ENCODE data around the gene CBX5.
"Not testable (repeated sequence)": the region's sequence is repeated elsewhere in the genome, so short reads cannot be mapped to it uniquely, and the experiment has no call there.

The CBX5 gene

DNA sequence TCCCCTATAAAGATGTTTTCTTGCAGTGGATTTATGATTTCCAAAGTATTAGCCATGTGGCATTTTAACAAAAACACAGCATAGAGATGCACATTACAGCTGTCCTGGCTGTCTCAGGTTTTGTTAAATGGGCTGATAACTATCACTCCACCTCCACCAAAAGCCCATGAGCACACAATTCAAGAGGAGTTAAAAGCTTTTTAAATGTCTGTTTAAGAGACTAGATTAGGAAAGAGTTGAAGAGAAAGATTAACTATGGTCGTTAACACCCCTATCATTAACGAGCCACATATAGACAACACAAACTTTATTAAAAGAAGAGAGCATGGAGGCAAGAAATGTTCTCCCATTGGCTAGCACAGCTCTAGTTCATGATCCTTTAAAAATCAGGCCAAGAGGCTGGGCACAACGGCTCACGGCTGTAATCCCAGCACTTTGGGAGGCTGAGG is 14.5 kb downstream of the CBX5 start:
- no peak for DNase-seq (ENCODE audit: low read depth)

DNA sequence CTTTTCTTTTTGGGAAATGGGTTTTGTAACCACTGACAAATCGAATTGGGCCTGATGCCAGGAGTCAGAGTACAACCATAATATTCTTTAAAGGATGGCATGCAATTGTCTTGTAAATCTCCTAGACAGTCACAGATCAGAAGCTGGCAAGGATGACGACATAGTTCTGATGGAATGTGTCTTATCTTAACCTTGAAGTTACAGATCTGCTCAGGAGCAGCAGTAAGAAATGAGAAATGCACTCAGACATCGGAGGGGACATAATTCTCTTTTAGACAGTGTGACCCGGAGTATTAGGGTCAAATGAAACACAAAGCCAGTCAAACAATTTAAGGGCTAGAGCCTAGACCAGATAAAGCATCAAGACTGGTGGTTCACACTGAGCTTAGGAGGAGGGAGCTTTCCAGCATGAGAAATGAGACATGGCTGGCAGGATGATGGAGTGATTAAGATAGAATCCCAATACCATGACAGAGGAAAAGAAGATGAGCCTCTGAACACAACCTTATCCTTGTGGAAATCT is 17.5 kb downstream of the CBX5 start:
- DNase-seq (ENCODE audit: low read depth) = no peak

DNA sequence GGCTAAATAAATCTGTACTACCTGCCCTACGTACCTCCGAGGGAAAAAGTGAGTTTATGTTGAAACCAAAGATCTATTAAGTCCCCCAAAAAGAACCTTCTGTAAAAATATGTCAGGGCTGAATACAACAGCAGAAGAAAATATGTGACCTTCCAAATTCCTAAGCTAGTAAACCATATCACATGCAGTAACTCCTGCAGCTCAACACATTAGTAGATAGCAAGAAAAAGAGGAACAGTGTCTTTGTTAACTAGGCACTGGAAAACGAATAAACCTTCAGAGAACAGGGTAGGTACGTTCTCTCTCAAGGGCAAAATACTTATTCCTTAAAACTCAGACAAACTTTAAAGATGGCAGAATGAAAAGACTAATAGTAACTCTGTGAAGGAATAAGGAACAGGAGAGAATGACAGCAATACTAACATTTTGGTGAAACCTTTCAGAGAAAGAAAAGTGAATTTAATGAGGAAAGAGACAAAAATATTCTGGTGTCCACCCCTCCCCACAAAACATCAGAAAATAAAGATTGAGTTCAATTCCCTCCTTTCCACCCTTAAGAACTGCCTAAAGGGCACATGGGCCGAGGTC is 18.0 kb downstream of the CBX5 start:
- DNase-seq (ENCODE audit: low read depth) = no peak

DNA sequence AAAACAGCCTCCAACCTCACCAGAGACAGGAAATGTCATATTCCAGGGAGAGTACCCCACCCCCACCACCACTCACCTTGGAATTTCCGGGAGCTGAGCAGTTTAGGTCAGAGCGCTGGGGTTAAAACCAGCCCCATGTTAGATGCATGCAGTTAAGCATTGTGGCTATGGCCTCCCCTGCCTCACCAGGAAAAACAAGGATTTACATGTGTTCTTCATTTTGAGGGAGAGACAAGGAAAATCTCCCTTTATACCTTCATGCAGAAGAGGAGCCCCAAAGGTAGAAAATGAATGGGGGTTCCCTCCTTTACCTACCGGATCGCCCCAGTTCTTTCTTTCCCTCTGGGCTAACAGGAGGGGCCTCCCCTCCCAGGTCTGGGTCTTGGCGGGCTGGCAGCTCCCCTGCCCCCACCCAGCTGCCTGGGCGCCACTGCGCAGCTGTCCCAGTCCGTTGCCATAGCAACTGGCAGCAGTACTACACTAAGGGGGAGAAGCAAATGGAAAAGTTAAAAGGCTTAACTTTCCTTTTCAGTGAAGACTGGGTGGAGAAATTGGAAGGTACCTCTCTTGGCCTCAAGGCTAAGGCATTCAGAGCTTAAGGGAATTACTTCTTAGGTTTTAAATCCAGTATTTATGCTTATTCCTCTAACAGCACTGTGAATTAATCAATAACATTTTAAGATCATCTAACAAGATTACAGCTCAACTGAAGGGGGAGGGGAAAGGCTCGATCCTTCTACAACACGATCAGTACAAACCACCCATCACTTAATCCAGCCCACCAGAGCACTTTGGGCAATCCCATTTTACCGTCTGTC is 20.5 kb downstream of the CBX5 start:
- no peak for DNase-seq (ENCODE audit: low read depth)

DNA sequence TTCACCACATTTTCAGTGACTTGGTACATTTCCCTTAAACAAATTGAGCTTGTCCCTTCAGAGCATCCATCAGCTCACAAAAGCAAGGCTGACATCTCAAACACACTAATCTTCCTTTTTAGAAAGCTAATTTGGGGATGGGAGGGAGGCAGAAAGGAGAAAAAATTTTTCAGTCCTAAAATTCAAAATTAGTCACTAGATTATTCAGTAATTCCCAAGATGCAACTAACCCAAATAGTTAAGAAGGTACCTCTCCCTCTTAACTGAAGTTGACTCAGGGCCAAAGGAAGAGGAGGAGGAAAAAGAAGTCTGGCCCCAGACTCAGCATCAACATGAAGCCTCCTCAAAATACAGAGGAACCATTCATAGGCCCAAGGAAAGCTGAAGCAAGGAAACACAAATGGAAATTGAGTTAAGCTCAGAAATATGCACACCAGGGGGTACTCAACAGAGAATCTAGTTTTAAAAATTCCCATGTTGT is 21.7 kb downstream of the CBX5 start:
- DNase-seq (ENCODE audit: low read depth) = no peak

DNA sequence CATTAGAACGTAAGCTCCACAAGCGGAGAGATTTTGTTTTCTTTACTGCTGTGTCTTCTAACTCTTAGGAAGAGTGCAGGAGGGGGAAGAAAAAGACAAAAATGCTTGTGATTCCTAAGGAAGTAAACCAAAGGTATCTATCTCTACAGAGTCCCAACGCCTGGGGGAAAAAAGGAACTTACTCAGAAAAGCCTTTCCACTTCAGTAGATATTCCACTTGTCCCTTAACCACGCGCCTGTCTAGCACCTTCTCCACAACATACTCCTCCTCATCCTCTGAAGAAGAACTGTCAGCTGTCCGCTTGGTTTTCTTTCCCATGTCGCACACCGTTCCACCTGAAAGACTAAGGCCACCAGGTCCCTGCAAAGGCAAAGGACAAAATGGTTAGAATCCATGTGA is 22.6 kb downstream of the CBX5 start:
- no peak for DNase-seq (ENCODE audit: low read depth)

DNA sequence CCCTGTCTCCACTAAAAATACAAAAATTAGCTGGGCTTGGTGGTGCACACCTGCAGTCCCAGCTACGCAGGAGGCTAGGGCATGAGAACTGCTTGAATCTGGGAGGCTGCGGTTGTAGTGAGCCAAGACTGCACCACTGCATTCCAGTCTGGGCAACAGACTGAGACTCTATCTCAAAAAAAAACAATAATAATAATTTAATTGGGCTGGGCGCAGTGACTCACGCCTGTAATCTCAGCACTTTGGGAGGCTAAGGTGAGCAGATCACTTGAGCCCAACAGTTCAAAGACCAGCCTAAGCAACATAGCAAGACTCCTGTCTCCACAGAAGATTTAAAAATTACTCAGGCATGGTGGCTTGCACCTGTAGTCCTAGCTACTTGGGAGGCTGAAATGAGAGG is 26.7 kb downstream of the CBX5 start:
- DNase-seq (ENCODE audit: low read depth) = no peak

DNA sequence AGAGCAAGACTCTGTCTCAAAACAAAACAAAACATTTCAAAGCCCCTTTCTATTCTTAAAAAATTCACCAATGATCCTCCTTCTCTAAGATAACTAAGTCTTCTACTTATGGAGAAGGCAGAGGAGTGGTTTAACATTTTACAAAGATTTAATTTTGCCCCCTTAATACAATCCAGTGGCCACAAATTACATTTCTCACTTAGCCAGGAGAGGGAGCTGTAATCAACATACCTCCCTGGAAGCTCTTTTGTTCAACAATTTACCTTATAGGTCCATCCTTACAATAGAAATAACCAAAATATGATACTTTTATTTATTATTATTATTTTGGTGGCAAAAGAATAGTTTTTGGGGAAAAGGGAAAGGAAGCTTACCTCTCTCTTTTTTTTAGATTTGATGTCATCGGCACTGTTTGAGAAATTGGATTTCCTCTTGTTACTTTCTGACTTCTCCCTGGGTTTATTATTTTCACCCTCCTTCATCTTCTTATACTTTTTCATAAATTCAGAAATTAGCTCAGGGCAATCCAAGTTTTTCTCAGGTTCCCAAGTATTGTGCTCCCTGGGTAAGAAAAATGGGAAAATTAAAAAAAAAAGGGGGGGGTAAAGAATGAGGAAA is 28.1 kb downstream of the CBX5 start:
- no peak for DNase-seq (ENCODE audit: low read depth)

DNA sequence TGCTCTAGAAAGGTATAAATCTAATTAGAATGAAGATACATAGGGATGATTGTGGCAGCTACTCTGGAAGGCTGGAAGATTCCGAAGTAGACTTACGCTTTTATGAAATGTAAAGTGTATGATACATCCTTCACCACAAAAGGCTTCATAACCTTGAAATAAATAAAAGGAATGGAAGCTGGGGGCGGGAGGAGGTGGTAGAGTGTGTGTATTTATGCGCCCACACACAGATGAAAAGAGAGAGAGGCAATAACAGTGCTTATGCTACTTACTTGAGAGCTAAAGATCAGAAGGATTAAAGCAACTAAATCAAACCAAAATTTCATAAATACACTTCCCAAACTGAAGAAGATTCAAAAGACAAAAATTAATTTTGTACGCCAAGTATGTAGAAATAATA is 30.4 kb downstream of the CBX5 start:
- DNase-seq (ENCODE audit: low read depth) = no peak

DNA sequence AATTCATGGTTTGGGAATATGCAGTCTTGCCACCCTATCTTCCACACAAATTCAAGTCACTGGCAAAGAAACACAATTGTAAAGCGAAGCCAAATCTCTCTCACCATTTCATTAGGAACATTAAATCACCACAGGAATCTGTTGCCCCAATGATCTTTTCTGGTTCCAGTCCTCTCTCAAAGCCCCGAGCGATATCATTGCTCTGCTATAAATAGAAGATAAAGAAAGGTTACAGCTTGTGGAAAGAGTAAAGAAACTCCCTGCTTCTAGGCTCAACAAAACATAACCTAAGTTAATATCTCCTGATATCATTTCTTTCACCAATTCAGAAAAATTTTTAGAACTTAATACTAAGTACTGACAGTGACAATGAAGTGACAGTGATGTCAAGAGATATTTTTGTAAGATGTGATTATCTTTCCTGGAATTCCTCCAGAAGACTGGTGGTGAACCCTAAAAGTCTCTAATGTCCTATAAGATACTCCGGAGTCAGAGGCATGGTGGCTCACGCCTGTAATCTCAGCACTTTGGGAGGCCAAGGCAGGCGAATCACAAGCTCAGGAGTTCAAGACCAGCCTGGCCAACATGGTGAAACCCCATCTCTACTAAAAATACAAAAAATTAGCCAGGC is 33.8 kb downstream of the CBX5 start:
- DNase-seq (ENCODE audit: low read depth) = no peak

DNA sequence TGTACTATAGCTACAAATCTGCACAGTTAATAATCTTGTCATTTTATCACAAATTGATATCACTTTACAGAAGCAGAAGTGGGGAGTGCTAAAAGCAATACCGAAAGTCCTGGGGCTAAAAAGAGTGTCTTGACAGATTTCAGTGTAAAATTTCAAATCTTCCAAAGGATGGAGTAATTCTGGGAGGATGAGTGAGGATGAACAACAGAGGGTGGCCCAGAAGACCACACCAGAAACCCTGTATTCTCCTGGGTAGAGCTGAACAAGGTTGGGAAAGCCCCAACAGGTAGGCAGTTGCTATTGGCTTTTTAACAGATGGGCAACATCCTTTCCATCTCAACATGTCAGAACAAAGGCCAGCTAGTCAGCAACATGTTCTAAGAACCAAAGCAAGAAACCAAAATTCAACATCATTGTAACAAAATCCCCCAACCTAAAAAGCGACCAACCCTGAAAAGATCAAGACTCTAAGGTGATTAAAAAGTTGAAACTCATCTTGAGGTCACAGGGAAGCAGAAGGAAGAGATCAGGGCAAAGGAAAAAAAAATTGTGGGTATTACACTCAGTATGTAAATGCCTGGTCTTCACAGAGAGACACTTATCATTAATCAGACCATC is 38.8 kb downstream of the CBX5 start:
- no peak for DNase-seq (ENCODE audit: low read depth)

DNA sequence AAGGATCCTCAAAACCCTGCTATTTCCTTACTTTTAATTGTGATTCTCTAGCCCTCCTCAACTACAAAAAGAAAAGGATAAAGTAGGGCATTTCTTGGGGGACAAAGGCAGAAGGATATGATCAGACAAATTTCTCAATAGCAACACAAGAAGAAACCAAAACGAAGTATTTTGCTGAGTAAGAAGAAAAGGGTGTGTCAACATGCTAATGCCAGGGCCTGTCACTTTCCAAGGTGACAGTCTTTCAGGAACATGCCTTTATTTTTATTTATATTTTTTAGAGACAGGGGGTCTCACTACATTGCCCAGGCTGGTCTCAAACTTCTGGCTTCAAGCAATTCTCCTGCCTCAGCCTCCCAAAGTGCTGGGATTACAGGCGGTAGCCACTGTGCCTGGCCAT is 39.8 kb downstream of the CBX5 start:
- DNase-seq (ENCODE audit: low read depth) = no peak

DNA sequence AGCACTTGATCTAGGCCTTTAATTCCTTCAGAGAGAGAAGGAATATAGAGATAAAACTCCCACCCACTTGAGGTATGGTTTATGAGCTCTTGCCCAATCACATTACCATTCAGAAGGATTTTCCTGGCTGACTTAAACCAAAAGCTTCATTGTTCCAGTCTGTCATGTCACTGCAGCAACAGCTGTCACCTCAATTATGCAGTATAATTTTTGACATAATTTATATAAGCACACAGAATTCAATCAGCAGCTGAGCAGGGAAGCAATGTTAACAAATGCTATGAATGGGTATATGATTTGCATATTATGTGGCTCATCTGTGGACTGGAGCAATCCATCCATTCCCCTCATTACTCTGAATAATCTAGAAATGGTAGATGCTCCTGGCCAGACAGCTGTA is 40.3 kb downstream of the CBX5 start:
- DNase-seq (ENCODE audit: low read depth) = no peak

DNA sequence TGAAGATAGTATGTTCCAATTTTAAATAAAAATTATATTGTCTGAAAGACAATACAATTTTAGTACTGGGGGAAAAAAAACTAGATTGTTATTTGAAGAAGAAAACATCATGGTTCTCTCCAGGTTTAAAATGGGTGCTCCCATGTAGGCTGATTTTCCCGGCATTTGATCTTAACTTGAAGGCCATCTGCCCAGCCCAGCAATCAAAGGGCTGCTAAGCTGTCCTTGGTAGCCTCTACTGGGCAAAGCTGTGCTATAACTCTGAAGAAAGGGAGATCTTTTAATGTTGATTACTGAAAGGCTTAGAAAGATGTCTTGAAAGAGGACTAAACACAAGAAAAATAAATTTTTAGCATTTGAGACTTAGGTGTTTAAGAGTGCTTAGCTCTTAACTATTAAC is 41.4 kb downstream of the CBX5 start:
- no peak for DNase-seq (ENCODE audit: low read depth)

DNA sequence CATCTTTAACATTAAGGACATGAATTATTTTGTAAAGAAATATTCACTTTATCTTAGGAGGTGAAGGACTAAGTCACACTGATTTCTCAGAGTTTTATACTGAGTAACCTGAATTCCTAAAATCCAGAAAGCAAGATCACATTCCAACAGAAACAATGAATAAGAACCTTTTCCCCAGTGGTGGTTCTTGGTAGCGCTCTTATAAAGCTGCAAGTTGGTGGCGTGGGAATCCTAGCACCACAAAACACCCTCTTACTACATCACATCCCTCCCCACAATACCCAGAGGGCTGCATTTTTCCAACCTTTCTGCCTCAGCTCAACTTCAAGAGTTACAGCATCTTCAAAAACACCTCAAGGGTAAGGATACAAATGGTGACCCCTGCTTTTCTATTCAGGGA is 47.1 kb downstream of the CBX5 start:
- no peak for DNase-seq (ENCODE audit: low read depth)

DNA sequence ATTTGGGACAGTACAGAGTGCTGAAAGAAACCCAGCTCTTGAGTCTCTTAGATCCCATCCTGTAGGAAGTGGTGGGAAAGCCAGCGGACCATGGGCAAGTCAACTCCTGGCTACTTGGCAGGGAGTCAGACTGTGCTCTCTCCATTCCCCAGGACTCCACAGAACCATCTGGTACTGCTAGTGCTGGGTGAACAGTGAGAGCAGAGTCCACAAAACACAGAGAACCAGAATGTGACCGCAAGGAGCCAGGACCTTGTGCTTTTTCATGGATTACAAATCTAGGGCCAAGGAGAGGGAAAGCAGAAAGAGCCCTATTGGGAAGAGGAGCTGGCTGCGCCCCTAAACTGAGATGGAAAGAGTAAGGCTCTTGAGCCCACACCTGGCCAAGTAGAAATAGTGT is 48.7 kb downstream of the CBX5 start:
- DNase-seq (ENCODE audit: low read depth) = not testable (repeated sequence)

DNA sequence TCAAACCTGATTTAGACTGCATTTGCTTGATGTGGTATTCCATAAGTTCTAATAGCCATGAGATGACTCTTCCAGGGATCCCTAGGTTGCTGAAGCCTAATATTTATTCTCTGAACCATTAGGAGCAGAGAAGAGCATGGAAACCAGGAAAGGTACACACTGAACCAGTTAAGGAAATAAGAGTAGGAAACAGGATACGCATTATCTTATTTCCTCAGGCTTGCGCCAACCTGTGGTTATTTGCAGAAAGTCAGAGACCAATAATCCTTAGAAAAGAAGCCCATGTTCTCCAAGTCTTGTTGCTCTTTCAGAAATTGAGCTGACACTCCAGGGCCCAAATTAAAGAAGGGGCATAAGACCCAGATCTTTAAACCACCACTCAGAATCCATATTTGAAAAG is 49.4 kb downstream of the CBX5 start:
- DNase-seq (ENCODE audit: low read depth) = no peak

DNA sequence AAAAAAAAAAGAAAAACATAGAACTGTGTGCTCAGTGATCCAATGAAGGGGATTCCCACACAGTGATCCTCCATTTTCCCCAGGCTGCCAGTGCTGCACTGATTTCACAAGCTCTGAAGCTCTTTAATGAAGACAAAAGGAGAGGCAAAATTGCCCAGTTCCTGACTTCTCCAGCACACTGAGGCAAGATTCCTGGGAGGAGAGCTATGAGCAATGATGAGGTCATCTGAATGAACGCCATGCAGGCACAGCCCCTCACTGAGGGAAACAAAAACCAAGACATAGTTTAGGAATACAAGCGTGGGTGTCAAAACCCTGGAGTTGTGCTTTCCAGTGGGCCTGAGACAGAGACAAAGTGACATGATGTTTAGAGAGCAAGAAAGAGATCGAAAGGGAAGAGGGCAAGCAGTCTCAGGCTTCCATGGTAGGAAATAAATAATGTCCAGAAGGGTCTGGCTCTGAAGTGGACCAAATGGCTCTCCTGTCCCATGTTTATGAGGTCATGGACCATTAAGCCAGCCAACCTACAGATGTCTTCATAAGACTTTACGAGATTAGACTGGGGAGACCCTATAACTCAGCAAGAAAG is 50.2 kb downstream of the CBX5 start:
- DNase-seq (ENCODE audit: low read depth) = no peak

DNA sequence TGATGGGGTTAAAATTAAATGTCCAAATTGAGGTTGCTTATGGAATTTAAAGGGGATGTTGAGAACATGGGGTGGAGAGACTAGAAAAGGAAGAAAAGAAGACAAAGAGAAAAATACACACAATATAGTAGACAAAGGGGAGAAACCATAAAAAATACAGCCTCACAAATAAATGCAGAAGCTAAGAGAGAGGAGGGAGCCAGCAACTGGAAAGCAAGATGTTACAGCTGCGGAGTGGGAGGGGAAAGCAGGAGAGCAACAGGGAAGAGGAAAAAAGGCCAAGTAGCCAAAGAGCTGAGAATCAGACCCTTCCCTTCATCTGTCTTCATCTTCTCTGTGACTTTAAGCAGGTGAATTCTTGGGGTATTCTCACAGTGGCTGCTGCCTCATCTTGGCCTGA is 51.5 kb downstream of the CBX5 start:
- no peak for DNase-seq (ENCODE audit: low read depth)

DNA sequence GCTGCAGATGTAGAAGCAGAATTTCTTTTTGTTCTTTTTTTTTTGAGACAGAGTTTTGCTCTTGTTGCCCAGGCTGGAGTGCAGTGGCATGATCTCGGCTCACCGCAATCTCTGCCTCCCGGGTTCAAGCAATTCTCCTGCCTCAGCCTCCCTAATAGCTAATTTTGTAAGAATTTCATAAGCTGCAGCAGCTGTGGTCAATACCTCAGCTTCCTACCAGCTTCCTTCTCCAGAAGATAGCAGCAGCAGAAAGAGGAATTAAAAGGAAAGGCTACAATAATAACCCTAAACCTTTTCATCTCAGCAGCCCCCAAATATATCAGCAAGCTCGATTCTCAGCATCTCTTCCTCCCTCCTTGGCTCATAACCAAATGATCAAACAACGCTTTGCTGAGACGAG is 52.0 kb downstream of the CBX5 start:
- not testable (repeated sequence) for DNase-seq (ENCODE audit: low read depth)

DNA sequence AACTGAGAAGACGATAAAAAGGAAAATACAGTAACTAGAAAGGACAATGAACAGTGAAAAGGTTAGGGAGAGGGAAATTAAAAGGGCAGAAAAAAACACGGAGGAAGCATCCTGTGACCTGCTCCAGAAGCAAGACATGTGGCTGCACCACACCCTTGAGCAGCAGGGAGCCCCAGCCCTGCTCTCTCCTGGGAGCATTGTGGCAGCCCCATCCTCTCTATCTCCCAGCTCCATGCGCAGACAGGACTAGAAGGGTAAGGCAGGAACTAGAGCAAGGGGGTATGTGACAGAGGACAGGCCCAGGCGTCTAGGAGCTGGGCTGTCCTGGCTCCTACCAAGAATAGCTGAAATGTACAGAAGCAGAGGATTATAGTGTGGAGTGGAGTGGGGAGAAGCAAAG is 52.5 kb downstream of the CBX5 start:
- no peak for DNase-seq (ENCODE audit: low read depth)

DNA sequence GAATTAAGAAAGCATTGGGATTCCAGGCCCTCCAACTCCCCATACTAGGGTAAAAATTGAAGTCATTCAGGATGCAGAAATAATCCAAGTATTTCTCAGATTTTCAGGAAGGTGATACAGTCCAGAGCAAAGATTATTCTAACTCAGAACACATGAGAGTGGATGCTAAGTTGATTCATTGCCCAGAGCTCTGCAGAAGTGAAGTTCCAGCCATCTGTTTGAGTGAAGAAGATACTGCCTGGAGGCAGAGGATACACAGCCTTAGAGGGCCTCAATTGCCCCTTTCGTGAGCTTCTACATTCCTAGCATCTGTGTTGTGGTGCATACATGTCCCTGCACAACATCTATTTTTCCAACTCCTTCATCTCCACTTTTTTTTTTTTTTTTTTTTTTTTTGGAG is 54.3 kb downstream of the CBX5 start:
- no peak for DNase-seq (ENCODE audit: low read depth)

Measured in activated T-helper 1 cell treated with Interleukin-2 at 50 U/mL for 16 hours (primary cell).